ENCODE results near the gene TMEM185A. TPM values are rescaled to one million over a fixed set of nuclear protein-coding genes. Genes with fewer than 3 reads are reported as not detected.
"Not testable (repeated sequence)": the region's sequence is repeated elsewhere in the genome, so short reads cannot be mapped to it uniquely, and the experiment has no call there.

Gene TMEM185A
- total RNA-seq, result 10 to 100 TPM; 18.4 to 53.2 TPM

DNA sequence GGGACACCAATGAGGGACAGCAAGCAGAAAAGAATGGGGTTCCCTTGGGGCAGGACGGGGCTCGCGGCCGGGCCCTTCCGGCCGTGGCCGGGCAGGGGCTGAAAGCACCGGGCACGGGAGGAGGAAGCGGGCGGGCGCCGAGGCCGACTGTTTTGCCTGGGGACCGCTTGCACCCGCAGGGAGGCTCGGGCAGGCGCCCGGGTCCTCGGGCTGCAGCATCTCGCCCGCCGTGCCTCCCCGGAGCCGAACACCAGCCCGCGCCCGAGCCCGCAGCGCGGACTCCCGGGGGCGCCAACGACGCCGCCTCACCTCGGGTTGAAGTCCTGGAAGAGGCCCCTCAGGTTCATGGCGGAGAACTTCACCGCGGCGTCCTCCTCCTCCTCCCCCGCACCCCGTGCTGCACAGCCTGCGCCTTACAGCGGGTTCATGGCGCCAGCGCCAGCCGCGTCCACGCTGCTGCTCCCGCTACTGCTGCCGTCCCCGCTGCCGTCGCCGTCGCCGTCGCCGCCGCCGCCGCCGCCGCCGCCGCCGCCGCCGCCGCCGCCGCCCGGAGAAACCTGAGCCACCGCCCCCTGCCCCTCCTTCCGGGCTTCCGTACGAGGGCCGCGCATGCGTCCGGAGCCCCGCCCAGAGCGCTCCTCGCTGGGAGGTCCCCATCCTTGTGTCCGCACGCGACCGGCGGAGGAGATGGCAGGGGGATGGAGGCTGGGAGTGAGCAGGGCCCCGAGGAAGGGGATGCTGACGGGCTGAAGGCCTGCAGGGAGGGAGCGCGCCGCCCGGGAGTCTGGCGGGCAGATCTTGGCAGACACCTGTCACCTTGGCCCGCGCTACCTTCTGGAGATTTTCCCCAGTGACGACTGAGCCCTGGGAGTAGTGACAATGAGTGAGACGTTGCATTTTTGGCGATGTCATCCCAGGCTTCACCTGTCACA, at the start of gene TMEM185A:
Gene TMEM185A, minus strand, starts transcription at position 559 of the 932 bp plus-strand sequence. Its CDS starts 212 bp downstream, at position 347.
- peak within 1 kb of the TSS; percentile 61 to 69 for H3K27ac ChIP-seq
- no peaks in the 10 kb centered on the region for H3K36me3 ChIP-seq
- H3K4me1 ChIP-seq (replicated peaks), result no peaks in the 10 kb centered on the region
- no peaks in the 10 kb centered on the region for H3K9me3 ChIP-seq
- peak; percentile 45 for DNase-seq (ENCODE audit: low spot score)
- no peaks in the 10 kb centered on the region for H3K27me3 ChIP-seq (replicated peaks; ENCODE audit: insufficient read depth)
- intact Hi-C loops (cut with DNase I), result loop anchor here (10.0 kb wide), 1 partner anchor 1763 kb away; the partner anchor contains the start of gene VMA21
- TF ChIP-seq POLR2A (IDR thresholded peaks at IDR 0.05) (no peak), POLR2AphosphoS5 (IDR thresholded peaks at IDR 0.05) (peak; percentile 52)
- WGBS, result 2% methylated on average over 11 of the region's 102 CpGs
- H3K4me3 ChIP-seq, result peak within 1 kb of the TSS; percentile 56 to 61

DNA sequence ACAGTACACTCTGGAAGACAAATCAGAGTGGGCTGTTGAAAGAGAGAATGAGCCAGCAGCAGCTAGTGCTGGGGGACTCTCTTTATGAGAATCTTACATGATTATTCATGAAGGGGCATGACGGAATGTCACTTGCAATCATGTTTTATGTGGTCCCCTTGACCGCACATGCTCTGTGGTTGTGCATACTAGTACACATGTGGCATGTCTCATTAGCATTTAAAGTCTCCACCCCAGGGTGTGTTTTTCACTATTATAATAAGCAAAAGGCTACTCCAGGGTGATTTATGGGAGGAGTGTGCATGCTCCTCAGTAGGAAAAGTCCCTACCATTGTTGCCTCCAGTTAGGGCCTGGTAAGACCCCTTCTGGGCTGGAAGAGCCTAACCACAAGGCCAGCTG, 49.6 kb upstream of the TMEM185A start:
- Histone ChIP-seq H3K36me3 (no peaks in the 10 kb centered on the region), H3K4me3 (no peak overlapping the region), H3K27ac (no peak overlapping the region), H3K27me3 (replicated peaks; ENCODE audit: insufficient read depth) (no peaks in the 10 kb centered on the region), H3K4me1 (replicated peaks) (no peaks in the 10 kb centered on the region), H3K9me3 (no peaks in the 10 kb centered on the region)
- DNase-seq (ENCODE audit: low spot score), result no peak
- no peak for TF ChIP-seq POLR2A (IDR thresholded peaks at IDR 0.05)
- intact Hi-C loops (cut with DNase I), result no loop called here
- WGBS, result 100% methylated on average over 2 of the region's 2 CpGs

DNA sequence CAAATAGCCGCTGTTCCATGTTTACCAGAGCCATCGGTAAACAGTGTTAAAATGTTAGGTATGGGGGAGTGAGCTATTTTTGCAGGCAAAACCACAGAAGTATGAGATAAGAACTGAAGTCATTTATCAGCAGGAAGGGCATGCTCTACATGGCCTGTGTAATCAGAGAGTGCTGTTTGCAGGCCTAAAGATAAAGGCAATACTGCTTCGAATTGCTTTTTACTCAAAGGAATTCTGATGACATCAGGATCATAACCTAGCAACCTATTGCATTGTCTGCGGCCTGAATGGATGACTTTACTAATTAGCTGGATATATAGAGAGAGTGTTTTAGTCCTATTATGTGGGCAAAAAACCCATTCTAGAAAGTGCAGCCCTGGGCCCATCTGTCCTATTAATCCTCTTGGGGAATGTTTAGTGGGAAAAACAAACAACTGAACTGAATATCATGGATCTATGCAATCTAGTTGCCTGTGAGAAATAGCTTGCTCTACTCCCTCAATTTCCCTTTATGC, 47.6 kb upstream of the TMEM185A start:
- H3K4me1 ChIP-seq (replicated peaks); H3K27ac ChIP-seq; intact Hi-C loops (cut with DNase I); H3K9me3 ChIP-seq; H3K36me3 ChIP-seq; DNase-seq (ENCODE audit: low spot score); H3K4me3 ChIP-seq; H3K27me3 ChIP-seq (replicated peaks; ENCODE audit: insufficient read depth): not testable (repeated sequence)
- WGBS, result no CpG with 5 or more reads among the region's 4 CpGs

GRCh38 chrX:149675554-149675953, 44.0 kb upstream of the TMEM185A start:
- 84% methylated on average over 4 of the region's 8 CpGs for WGBS

DNA sequence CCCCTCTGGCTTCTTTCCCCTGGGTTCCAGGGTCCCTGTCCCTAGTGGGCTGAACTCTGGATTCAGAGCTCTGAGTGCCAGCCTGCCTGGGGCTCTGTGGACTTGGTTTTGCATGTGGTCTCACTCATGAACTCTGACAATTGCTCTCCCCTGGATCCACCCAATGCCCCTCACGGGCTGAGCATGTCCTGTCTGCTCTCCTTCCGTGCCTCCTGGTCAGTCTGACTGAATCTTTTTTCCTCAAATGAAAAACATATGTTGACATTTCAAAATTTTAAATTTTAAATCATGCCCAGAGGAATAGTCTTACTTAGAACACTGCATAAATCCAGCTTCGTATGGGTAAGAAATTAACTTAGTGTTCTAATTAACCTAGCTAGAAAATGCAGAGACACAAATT, 43.5 kb upstream of the TMEM185A start:
- not testable (repeated sequence) for H3K9me3 ChIP-seq

More at GRCh38 chrX:149675554-149675953, 44.0 kb upstream of the TMEM185A start:
- H3K27me3 ChIP-seq (replicated peaks; ENCODE audit: insufficient read depth); intact Hi-C loops (cut with DNase I); DNase-seq (ENCODE audit: low spot score); H3K9me3 ChIP-seq; H3K27ac ChIP-seq; H3K4me3 ChIP-seq; H3K36me3 ChIP-seq; H3K4me1 ChIP-seq (replicated peaks): not testable (repeated sequence)

GRCh38 chrX:149660613-149661012, 29.0 kb upstream of the TMEM185A start:
- H3K27ac ChIP-seq, result not testable (repeated sequence)
- WGBS, result no CpG with 5 or more reads among the region's 6 CpGs

More for the DNA sequence above, 43.5 kb upstream of the TMEM185A start:
- WGBS, result no CpG with 5 or more reads among the region's 3 CpGs
- H3K4me1 ChIP-seq (replicated peaks); intact Hi-C loops (cut with DNase I); H3K36me3 ChIP-seq; H3K4me3 ChIP-seq; H3K27me3 ChIP-seq (replicated peaks; ENCODE audit: insufficient read depth); H3K27ac ChIP-seq; DNase-seq (ENCODE audit: low spot score): not testable (repeated sequence)

DNA sequence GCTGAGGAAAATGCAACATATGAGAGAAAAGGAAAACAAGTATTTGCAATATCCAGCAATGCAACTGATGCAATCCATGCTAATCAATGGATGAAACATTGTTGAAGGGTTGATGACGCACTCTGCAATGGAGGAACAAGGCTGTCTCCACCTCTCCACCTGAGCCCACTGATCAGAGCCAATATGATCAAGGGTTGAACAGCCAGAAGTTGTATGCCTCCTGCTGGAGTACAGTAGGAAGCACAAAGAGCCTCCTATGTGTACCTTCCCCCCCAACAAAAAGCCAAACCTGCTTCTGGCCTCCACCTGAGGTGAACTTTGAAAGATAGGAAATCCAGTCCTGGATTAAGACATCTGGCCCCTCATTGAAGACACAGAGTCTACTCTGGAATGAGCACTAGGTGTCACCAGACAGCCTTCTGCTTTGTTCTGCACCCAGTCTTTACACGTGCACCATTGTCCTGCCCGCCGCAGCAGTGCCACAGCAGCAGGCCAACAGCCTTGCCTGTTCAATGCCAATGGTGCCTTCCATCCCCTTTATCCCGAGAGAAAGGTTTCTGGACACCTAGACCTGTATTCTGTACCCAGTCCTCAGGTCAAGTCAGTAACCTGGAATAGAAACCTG, 24.8 kb upstream of the TMEM185A start:
- H3K4me1 ChIP-seq (replicated peaks); H3K9me3 ChIP-seq; H3K27ac ChIP-seq; H3K27me3 ChIP-seq (replicated peaks; ENCODE audit: insufficient read depth); H3K4me3 ChIP-seq; DNase-seq (ENCODE audit: low spot score); intact Hi-C loops (cut with DNase I); H3K36me3 ChIP-seq: not testable (repeated sequence)
- WGBS, result 43% methylated on average over 1 of the region's 5 CpGs

More at GRCh38 chrX:149660613-149661012, 29.0 kb upstream of the TMEM185A start:
- H3K36me3 ChIP-seq; H3K4me3 ChIP-seq; H3K27me3 ChIP-seq (replicated peaks; ENCODE audit: insufficient read depth); DNase-seq (ENCODE audit: low spot score); H3K9me3 ChIP-seq; intact Hi-C loops (cut with DNase I); H3K4me1 ChIP-seq (replicated peaks): not testable (repeated sequence)

DNA sequence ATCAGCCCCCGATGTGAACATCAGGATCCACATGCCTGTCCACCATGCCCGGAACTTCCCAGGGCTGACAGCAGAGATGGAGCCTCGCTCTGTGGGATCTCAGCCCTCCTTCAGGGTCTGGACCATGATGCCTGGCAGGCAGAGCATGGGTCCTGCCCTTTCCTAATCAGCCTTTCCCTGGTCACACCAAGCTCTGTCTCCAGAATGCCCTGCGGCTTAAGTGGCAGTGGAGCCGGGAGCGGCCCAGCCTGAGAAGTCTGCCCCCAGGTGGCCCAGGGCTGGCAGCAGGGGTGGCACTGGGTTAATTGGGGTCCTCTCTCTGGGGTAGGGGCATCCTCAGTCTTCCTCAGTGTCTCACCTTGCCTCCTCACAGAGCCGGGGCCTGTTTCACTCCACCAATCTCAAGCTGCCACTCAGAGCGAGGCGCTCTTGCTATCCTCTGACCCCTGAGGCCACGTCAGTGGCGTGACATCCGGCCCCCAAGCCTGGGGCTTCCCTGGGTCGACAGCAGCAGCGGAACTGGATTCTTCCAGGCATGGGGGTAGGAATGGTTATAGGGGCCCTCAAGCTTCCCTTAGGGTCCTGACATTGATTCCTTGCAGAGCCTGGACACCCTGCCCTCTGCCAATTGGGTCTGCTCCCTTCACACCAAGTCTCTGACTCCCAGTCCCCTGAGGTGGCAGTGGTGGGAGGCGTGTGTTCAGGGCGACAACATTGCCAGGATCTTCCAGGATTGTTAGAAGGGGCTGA, 20.8 kb upstream of the TMEM185A start:
- no peak overlapping the region for H3K27ac ChIP-seq
- no peak for DNase-seq (ENCODE audit: low spot score)
- intact Hi-C loops (cut with DNase I), result no loop called here
- no peaks in the 10 kb centered on the region for H3K36me3 ChIP-seq
- TF ChIP-seq, protein P1, sequence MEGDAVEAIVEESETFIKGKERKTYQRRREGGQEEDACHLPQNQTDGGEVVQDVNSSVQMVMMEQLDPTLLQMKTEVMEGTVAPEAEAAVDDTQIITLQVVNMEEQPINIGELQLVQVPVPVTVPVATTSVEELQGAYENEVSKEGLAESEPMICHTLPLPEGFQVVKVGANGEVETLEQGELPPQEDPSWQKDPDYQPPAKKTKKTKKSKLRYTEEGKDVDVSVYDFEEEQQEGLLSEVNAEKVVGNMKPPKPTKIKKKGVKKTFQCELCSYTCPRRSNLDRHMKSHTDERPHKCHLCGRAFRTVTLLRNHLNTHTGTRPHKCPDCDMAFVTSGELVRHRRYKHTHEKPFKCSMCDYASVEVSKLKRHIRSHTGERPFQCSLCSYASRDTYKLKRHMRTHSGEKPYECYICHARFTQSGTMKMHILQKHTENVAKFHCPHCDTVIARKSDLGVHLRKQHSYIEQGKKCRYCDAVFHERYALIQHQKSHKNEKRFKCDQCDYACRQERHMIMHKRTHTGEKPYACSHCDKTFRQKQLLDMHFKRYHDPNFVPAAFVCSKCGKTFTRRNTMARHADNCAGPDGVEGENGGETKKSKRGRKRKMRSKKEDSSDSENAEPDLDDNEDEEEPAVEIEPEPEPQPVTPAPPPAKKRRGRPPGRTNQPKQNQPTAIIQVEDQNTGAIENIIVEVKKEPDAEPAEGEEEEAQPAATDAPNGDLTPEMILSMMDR (IDR thresholded peaks at IDR 0.05), result no peak
- TF ChIP-seq POLR2AphosphoS5 (IDR thresholded peaks at IDR 0.05), result no peak
- no peak for TF ChIP-seq POLR2A (IDR thresholded peaks at IDR 0.05)
- no peak overlapping the region for H3K4me3 ChIP-seq
- no peaks in the 10 kb centered on the region for H3K27me3 ChIP-seq (replicated peaks; ENCODE audit: insufficient read depth)
- no peaks in the 10 kb centered on the region for H3K9me3 ChIP-seq
- no peaks in the 10 kb centered on the region for H3K4me1 ChIP-seq (replicated peaks)
- 79% methylated on average over 15 of the region's 16 CpGs for WGBS

All from prostate gland (tissue), 2 donors.